Limb (tissue), 2 donors: ENCODE data around the gene TBXAS1.
"Not testable (repeated sequence)": the region's sequence is repeated elsewhere in the genome, so short reads cannot be mapped to it uniquely, and the experiment has no call there.

Experiments used
- DNase-seq, 2 donors: peaks; one replicate each; pipeline ENCODE4 v3.0.0-alpha.2; 2016; ENCODE audit errors: extremely low spot score in 2 of 2

Gene TBXAS1

GRCh38 chr7:139825666-139826290, 3.3 kb upstream of the TBXAS1 start:
- DNase-seq = no peak

GRCh38 chr7:139827042-139827441, 2.0 kb upstream of the TBXAS1 start:
- no peak for DNase-seq

DNA sequence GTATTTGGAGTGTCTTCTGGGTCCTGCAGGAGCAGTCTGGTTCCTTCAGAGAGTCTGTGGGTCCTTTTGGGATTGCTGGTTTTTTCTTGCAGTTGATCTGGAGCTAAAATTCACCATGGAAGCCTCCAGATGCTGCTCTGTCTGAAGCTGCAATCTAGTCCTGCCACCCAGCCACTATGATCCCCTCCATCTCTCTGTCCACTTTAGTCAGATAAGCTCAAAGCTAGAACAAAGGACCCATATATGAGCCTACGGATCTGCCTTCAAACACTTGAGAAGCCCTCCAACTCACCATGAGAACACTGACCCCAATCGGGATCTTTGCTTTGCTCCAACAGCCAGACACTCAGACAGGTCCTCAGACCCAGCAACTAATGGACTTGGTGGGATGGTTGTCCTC, 618 bp upstream of the TBXAS1 start:
- no peak for DNase-seq

DNA sequence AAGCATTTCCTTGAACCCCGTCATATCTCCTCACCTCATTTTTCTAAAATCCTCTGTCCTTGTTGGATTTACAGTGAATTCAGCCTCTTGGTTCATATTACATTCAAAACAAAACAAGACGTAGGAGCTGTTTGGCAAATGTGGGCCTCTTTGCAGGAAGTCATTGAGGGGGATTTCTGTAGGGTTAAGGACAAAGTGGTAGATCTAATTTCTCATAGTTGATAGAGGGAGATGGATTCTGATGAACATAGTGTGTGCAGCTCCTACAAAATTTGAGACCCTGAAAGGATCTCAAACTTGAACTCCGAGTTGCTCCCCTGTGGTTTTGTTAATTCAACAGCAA, 682 bp downstream of the TBXAS1 start:
- no peak for DNase-seq

- no peak for DNase-seq
These were observed 1.2 kb downstream of the TBXAS1 start for GRCh38 chr7:139830292-139830691.

GRCh38 chr7:139830782-139831501, 1.9 kb downstream of the TBXAS1 start:
- DNase-seq = no peak

GRCh38 chr7:139835848-139836247, 6.8 kb downstream of the TBXAS1 start:
- DNase-seq = not testable (repeated sequence)

DNA sequence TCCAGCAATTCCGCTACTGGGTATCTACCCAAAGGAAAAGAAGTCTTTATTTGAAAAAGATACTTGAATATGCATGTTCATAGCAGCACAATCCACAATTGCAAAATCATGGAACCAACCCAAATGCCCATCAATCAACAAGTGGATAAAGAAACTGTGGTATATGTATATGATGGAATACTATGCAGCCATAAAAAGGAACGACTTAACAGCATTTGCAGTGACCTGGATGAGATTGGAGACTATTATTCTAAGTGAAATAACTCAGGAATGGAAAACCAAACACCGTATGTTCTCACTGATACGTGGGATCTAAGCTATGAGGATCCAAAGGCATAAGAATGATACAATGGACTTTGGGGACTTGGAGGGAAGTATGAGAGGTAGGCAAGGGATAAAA, 8.2 kb downstream of the TBXAS1 start:
- DNase-seq = not testable (repeated sequence)

DNA sequence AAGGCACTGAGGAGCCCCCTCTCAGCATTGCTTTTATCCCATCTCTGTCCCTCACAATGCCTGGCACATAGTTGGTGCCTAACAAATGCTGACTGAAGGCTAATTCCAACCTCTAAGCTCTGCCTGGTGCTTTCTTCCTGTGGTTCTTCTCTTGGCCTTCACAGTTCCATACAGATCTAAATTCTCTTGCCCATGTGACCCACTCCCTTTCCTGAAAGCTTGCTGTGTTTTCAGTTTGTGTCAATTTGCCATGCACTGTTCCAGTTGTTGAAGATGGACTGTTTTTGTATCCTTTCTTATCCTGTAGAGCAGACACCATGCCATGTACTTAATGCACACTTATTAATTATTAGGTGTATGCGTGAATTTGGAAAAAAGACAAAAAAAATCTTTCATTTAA, 9.2 kb downstream of the TBXAS1 start:
- no peak for DNase-seq

- no peak for DNase-seq
These were observed 9.8 kb downstream of the TBXAS1 start for GRCh38 chr7:139838876-139839275.

DNA sequence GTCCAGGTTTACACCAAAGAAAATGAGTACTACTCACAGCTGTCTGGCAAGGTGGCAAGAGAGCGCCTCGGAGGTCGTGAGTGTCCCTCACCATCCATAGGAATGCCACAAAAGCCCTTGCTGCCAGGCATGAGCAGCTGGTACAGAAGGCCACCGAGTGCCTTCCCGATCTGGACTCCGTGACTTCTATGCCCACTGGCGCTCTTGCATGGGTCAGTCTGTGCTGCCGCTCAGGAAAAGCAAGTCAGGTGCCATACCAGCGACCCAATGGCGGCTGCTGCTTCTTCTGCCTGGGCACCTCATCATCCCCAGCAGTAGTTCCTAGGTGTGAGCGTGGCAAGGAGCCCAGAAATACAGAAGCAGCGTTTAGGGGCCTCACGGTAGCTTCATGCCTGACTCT, 11.7 kb downstream of the TBXAS1 start:
- DNase-seq = no peak

GRCh38 chr7:139842401-139843210, 13.5 kb downstream of the TBXAS1 start:
- DNase-seq = no peak

DNA sequence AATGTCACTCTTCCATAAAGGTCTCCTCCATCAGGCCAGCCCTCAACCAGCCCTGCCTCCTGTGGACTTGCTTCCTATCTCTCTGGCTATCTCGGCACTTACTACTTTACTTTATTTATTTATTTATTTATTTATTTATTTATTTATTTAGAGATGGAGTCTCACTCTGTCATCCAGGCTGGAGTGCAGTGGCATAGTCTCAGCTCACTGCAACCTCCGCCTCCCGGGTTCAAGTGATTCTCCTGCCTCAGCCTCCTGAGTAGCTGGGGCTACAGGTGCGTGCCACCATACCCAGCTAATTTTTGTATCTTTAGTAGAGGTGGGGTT, 14.1 kb downstream of the TBXAS1 start:
- not testable (repeated sequence) for DNase-seq

DNA sequence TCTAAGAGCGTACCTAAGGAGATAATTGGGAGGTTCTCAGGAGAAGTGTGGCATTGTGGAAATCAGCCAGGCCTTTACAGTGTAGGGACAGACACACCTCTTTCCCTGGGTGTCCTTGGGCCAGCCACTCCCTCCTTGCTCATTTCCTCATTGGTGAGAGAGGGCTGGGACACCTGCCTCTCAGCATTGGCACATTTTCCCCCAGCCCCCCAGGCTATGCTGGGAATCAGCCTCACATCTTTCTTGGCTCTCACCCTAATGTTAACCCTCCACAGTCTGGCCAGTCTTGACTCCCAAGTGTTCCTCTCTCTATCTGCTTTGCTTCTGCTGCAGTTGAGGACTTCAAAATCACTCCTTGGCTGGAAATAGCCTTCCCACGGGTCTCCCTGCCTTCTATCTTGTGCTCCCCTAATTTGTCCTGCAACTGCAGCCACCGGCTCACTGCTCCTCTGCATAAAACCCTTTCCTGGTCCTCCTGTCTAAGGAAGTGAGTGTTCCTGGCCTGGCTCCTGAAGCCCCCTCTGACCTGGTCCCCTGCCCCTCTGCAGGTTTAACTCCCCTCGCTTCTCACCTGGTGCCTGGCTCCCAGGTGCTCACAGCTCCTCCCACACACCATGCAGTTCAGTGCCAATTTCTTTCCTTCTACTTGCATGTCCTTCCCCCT, 15.8 kb downstream of the TBXAS1 start:
- no peak for DNase-seq

DNA sequence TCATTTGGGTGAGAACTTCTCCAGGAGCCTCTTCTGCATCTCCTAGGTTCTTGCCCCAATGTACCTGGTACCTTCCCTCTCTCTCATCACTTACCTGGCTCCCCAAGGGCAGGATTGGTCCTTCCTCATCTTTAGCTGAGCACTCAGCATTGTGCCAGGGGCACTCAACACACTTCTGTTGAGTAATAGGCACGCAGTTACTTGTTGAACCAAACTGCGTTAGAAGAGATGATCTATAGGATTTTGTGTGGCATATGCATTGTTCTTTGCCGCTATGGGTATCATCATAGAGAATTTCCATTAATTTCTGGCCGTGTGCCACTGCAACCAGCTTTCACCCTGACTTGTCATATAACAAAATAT, 16.4 kb downstream of the TBXAS1 start:
- DNase-seq = no peak

- no peak for DNase-seq
These were observed 17.2 kb downstream of the TBXAS1 start for GRCh38 chr7:139846297-139846696.

DNA sequence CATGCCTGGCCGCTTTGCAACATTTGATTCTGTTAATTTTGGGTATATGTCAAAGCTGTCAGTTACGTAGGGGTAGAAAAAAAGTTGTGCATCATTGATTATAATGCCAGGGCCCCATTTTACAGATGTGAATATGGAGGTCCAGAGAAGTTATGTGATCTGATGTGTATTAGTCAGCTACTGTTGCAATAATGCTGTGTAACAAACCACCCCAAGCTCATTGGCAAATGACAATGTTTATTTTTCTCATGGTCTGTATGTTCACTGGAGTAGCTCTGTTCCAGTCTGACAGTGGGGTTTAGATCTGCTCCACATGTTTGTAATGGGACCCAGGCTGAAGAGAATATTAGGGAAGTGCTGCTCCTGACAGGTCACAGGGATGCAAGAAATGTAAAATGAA, 19.2 kb downstream of the TBXAS1 start:
- DNase-seq = no peak

DNA sequence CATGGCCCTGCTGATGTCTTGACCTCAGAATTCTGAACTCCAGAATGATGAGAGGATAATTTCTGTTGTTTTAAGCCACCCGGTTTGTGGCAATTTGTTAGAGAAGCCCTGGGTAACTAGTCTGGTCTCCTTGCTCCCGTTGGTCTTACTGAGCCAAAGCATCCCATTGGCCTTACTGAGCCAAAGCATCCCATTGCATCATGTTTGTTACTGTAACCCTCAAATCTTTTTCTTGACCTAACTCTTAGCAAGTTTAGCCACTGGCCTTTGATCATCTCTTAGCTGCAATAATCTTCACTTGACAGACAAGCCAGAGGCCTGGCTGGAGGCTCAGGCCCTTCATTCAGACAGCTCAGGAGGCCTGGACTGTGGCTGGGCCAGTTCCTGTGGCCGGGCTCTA, 21.8 kb downstream of the TBXAS1 start:
- DNase-seq = no peak

DNA sequence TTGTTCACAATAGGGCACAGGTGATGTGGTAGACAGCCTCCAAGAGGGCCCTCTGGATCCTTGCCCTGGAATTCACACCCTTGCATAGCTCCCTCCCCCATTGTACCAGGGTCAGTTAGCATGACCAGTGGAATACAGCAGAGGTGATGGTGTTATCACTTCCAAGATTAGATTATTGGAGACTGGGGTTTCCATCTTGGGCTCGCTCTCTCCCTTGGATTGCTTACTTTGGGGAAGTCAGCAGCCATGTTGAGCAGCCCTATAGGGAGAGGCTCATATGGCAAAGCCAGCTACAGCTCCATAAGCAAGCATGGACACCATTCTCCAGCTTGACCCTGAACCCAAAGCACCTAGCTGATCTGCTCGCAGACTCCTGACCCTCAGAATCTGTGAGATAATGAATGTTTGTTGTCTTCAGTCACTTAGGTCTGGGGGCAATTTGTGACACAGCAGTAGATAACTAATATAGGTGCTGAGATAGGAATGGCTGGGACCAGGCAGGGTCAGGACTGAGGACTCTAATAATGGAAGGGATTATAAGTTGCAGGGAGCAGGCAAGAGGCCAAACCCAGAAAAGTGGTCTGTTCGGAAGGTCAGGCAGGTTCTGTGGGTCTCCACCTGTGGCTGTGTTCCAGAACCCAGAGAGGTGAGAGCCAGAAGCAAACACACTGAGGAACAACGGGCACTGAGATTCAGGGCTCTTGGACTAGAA, 22.9 kb downstream of the TBXAS1 start:
- no peak for DNase-seq

DNA sequence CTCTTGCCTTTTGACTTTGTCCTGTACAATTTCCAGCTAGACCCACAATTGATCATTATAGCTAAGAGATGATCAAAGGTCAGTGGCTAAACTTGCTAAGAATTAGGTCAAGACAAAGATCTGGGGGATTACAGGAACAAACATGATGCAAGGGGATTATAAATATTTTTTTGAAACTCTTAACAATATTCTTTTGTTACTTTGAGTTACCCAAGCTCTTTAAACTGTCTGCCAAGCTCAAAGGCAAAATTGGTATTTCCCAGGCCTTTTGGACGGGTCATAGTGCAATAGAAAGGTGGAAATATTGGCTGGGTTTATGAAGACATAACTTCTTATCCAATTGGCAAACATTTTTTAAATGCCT, 23.4 kb downstream of the TBXAS1 start:
- DNase-seq = no peak

- DNase-seq = no peak
These were observed 24.6 kb downstream of the TBXAS1 start for GRCh38 chr7:139853506-139854123.
